ENCODE data around the gene PATZ1.
"Not testable (repeated sequence)": the region's sequence is repeated elsewhere in the genome, so short reads cannot be mapped to it uniquely, and the experiment has no call there.

PATZ1 gene

GRCh38 chr22:31348766-31349165 lies 2.6 kb upstream of the PATZ1 start:
- H3K27me3 Mint-ChIP-seq, result peaks cover 0 to 4% of the 10 kb centered on the region in 2 donors
- H3K4me3 Mint-ChIP-seq, result peak overlapping the region in 1 of 2 donors; percentile 8
- peaks cover 19 to 20% of the 10 kb centered on the region in 2 donors for H3K4me1 Mint-ChIP-seq (ENCODE audit: low read depth in 2 of 2)

GRCh38 chr22:31348009-31348337 lies 1.8 kb upstream of the PATZ1 start:
- not testable (repeated sequence) for H3K9me3 Mint-ChIP-seq; DNase-seq; ATAC-seq (replicated peaks); H3K27me3 Mint-ChIP-seq; H3K27ac Mint-ChIP-seq
- H3K4me1 Mint-ChIP-seq (ENCODE audit: low read depth in 2 of 2), result peaks cover 27 to 28% of the 10 kb centered on the region in 2 donors
- peak overlapping the region; percentile 78 to 87 for H3K4me3 Mint-ChIP-seq
- peaks cover 31% of the 10 kb centered on the region for H3K36me3 Mint-ChIP-seq (ENCODE audit: insufficient read depth)

More at GRCh38 chr22:31348766-31349165, 2.6 kb upstream of the PATZ1 start:
- Mint-ChIP-seq H3K36me3 (ENCODE audit: insufficient read depth) (peaks cover 26% of the 10 kb centered on the region), H3K9me3 (no peaks in the 10 kb centered on the region), H3K27ac (no peak overlapping the region)
- DNase-seq, result no peak
- ATAC-seq (replicated peaks), result no peak

- H3K27me3 Mint-ChIP-seq, result no peaks in the 10 kb centered on the region
- ATAC-seq (replicated peaks) (no peak), DNase-seq (peak; percentile 25 to 38 (median 31))
Observed at GRCh38 chr22:31347251-31348008, 1.3 kb upstream of the PATZ1 start.

GRCh38 chr22:31346733-31347250 lies 646 bp upstream of the PATZ1 start:
- DNase-seq, result peak; percentile 14 to 22 (median 21)
- H3K9me3 Mint-ChIP-seq, result no peaks in the 10 kb centered on the region
- no peak for ATAC-seq (replicated peaks)
- H3K27ac Mint-ChIP-seq, result peak overlapping the region; percentile 78 to 93
- H3K4me1 Mint-ChIP-seq (ENCODE audit: low read depth in 2 of 2), result peaks cover 34 to 40% of the 10 kb centered on the region in 2 donors
- peak overlapping the region; percentile 78 to 87 for H3K4me3 Mint-ChIP-seq
- H3K36me3 Mint-ChIP-seq (ENCODE audit: insufficient read depth), result peaks cover 34% of the 10 kb centered on the region
- no peaks in the 10 kb centered on the region for H3K27me3 Mint-ChIP-seq

More at GRCh38 chr22:31347251-31348008, 1.3 kb upstream of the PATZ1 start:
- Mint-ChIP-seq H3K36me3 (ENCODE audit: insufficient read depth) (peaks cover 34% of the 10 kb centered on the region), H3K9me3 (no peaks in the 10 kb centered on the region), H3K4me1 (ENCODE audit: low read depth in 2 of 2) (peaks cover 28 to 34% of the 10 kb centered on the region in 2 donors), H3K4me3 (peak overlapping the region; percentile 78 to 87), H3K27ac (peak overlapping the region; percentile 78 to 93)

- no peaks in the 10 kb centered on the region for H3K27me3 Mint-ChIP-seq
- H3K4me1 Mint-ChIP-seq (ENCODE audit: low read depth in 2 of 2), result peaks cover 45 to 49% of the 10 kb centered on the region in 2 donors
- DNase-seq (peak; percentile 88 to 92 (median 90)), ATAC-seq (replicated peaks) (peak; percentile 72)
- H3K36me3 Mint-ChIP-seq (ENCODE audit: insufficient read depth), result peaks cover 40% of the 10 kb centered on the region
- H3K4me3 Mint-ChIP-seq, result peak overlapping the region; percentile 78 to 87
- peak overlapping the region; percentile 91 to 93 for H3K27ac Mint-ChIP-seq
- H3K9me3 Mint-ChIP-seq, result no peaks in the 10 kb centered on the region
Observed at GRCh38 chr22:31345331-31346254, 553 bp downstream of the PATZ1 start.

GRCh38 chr22:31344578-31345330 lies 1.4 kb downstream of the PATZ1 start:
- H3K4me1 Mint-ChIP-seq (ENCODE audit: low read depth in 2 of 2), result peaks cover 51 to 57% of the 10 kb centered on the region in 2 donors
- DNase-seq, result peak; percentile 6 to 23 (median 7)

GRCh38 chr22:31344256-31344577 lies 1.9 kb downstream of the PATZ1 start:
- Mint-ChIP-seq H3K4me1 (ENCODE audit: low read depth in 2 of 2) (peaks cover 55 to 63% of the 10 kb centered on the region in 2 donors), H3K4me3 (peak overlapping the region; percentile 78 to 87), H3K27ac (peak overlapping the region; percentile 91 to 93), H3K36me3 (ENCODE audit: insufficient read depth) (peaks cover 42% of the 10 kb centered on the region), H3K27me3 (no peaks in the 10 kb centered on the region), H3K9me3 (no peaks in the 10 kb centered on the region)
- DNase-seq (peak in 1 of 3 experiments; percentile 15), ATAC-seq (replicated peaks) (no peak)

More at GRCh38 chr22:31344578-31345330, 1.4 kb downstream of the PATZ1 start:
- Mint-ChIP-seq H3K4me3 (peak overlapping the region; percentile 78 to 87), H3K27ac (peak overlapping the region; percentile 91 to 93), H3K27me3 (no peaks in the 10 kb centered on the region), H3K36me3 (ENCODE audit: insufficient read depth) (peaks cover 42% of the 10 kb centered on the region), H3K9me3 (no peaks in the 10 kb centered on the region)
- no peak for ATAC-seq (replicated peaks)

GRCh38 chr22:31343235-31344191 lies 2.6 kb downstream of the PATZ1 start:
- ATAC-seq (replicated peaks) (no peak), DNase-seq (no peak)
- Mint-ChIP-seq H3K27ac (peak overlapping the region; percentile 91 to 93), H3K9me3 (no peaks in the 10 kb centered on the region), H3K4me1 (ENCODE audit: low read depth in 2 of 2) (peaks cover 58 to 67% of the 10 kb centered on the region in 2 donors), H3K36me3 (ENCODE audit: insufficient read depth) (peaks cover 45% of the 10 kb centered on the region), H3K27me3 (no peaks in the 10 kb centered on the region), H3K4me3 (peak overlapping the region; percentile 78 to 87)

- H3K27me3 Mint-ChIP-seq, result no peaks in the 10 kb centered on the region
- DNase-seq, result no peak
- H3K36me3 Mint-ChIP-seq (ENCODE audit: insufficient read depth), result peaks cover 45% of the 10 kb centered on the region
- H3K27ac Mint-ChIP-seq, result peak overlapping the region; percentile 91 to 93
- peaks cover 60 to 71% of the 10 kb centered on the region in 2 donors for H3K4me1 Mint-ChIP-seq (ENCODE audit: low read depth in 2 of 2)
- peak overlapping the region; percentile 78 to 87 for H3K4me3 Mint-ChIP-seq
- no peaks in the 10 kb centered on the region for H3K9me3 Mint-ChIP-seq
- no peak for ATAC-seq (replicated peaks)
Observed at GRCh38 chr22:31342389-31343140, 3.6 kb downstream of the PATZ1 start.

- peaks cover 65 to 73% of the 10 kb centered on the region in 2 donors for H3K4me1 Mint-ChIP-seq (ENCODE audit: low read depth in 2 of 2)
- DNase-seq (no peak), ATAC-seq (replicated peaks) (no peak)
- H3K4me3 Mint-ChIP-seq, result peak overlapping the region; percentile 28 to 78
- no peaks in the 10 kb centered on the region for H3K9me3 Mint-ChIP-seq
- H3K27me3 Mint-ChIP-seq, result no peaks in the 10 kb centered on the region
- peaks cover 44% of the 10 kb centered on the region for H3K36me3 Mint-ChIP-seq (ENCODE audit: insufficient read depth)
- H3K27ac Mint-ChIP-seq, result peak overlapping the region in 1 of 2 donors; percentile 93
Observed at GRCh38 chr22:31341386-31342088, 4.6 kb downstream of the PATZ1 start.

GRCh38 chr22:31340765-31341247 lies 5.3 kb downstream of the PATZ1 start:
- ATAC-seq (replicated peaks) (no peak), DNase-seq (no peak)
- Mint-ChIP-seq H3K27ac (peak overlapping the region; percentile 49 to 75), H3K4me1 (ENCODE audit: low read depth in 2 of 2) (peaks cover 67 to 75% of the 10 kb centered on the region in 2 donors), H3K27me3 (no peaks in the 10 kb centered on the region), H3K4me3 (peak overlapping the region in 1 of 2 donors; percentile 28), H3K9me3 (no peaks in the 10 kb centered on the region), H3K36me3 (ENCODE audit: insufficient read depth) (peaks cover 44% of the 10 kb centered on the region)

Data from effector memory CD8-positive, alpha-beta T cell (primary cell).